OCI-LY7 (cell line): ENCODE results near the gene ADAM12. TPM values are rescaled to one million over a fixed set of nuclear protein-coding genes. Genes with fewer than 3 reads are reported as not detected.

Experiments used
- BruUV-seq: library from RNA; stranded (reverse); fragments of 400-500 nt; replicated peaks from 2 replicates; lab custom pipeline; 2021; lab: Mats Ljungman, UMichigan
- CTCF ChIA-PET: fragments of 300-600 bp; sonication (Branson Sonifier 250); formaldehyde crosslinking; loops from one replicate; lab custom pipeline; 2022; ENCODE audit warnings: antibody characterized with exemption; ENCODE audit not compliant: unreplicated experiment; lab: Charles Lee
- POLR2A ChIA-PET: fragments of 300-600 bp; sonication (Branson Sonifier 250); formaldehyde crosslinking; loops from one replicate; lab custom pipeline; 2022; ENCODE audit warnings: antibody characterized with exemption; lab: Charles Lee
- DNase-seq: peaks from one replicate; pipeline ENCODE4 v3.0.0-alpha.2; 2015; ENCODE audit warnings: low spot score
- H2AFZ ChIP-seq: fragments of 200-600 bp; sonication (generic), shearing (Covaris generic); 2 replicates; pipeline ENCODE4 v1.6.1; 2014; ENCODE audit warnings: mild to moderate bottlenecking, antibody characterized with exemption, low read length, moderate library complexity
- H3K27ac ChIP-seq: fragments of 200-600 bp; sonication (generic); 2 replicates; pipeline ENCODE4 v1.5.1; 2014; ENCODE audit warnings: mixed run types, low read depth, mild to moderate bottlenecking, moderate library complexity, low read length, inconsistent platforms; ENCODE audit not compliant: poor library complexity, severe bottlenecking
- H3K36me3 ChIP-seq: fragments of 200-600 bp; sonication (generic); 2 replicates; pipeline ENCODE4 v1.6.1; 2014; ENCODE audit warnings: mild to moderate bottlenecking, antibody characterized with exemption, low read length, moderate library complexity, mixed read lengths; ENCODE audit not compliant: insufficient read depth
- H3K4me1 ChIP-seq: fragments of 200-600 bp; sonication (generic); 2 replicates; pipeline ENCODE4 v1.5.1; 2014; ENCODE audit warnings: mild to moderate bottlenecking, low read length; ENCODE audit not compliant: insufficient read depth, poor library complexity, severe bottlenecking
- H3K4me2 ChIP-seq: fragments of 200-600 bp; sonication (generic); 2 replicates; pipeline ENCODE4 v1.6.1; 2014; ENCODE audit warnings: mild to moderate bottlenecking, low read length
- H3K4me3 ChIP-seq: fragments of 200-600 bp; sonication (generic); 2 replicates; pipeline ENCODE4 v1.5.1; 2014; ENCODE audit warnings: mild to moderate bottlenecking, low read depth, low read length; ENCODE audit not compliant: poor library complexity, severe bottlenecking
- H3K79me2 ChIP-seq: fragments of 200-600 bp; sonication (generic); 2 replicates; pipeline ENCODE4 v1.6.1; 2016; ENCODE audit warnings: low read depth, mild to moderate bottlenecking, low read length, moderate library complexity, mixed read lengths; ENCODE audit not compliant: insufficient read depth
- H3K9me2 ChIP-seq: fragments of 200-600 bp; sonication (generic); 2 replicates; pipeline ENCODE4 v1.6.1; 2016; ENCODE audit warnings: mild to moderate bottlenecking, low read length, mixed read lengths; ENCODE audit not compliant: insufficient read depth
- H3K9me3 ChIP-seq: fragments of 200-600 bp; sonication (generic); 2 replicates; pipeline ENCODE4 v1.6.1; 2014; ENCODE audit warnings: mild to moderate bottlenecking, mixed run types, low read length, mixed read lengths
- H4K20me1 ChIP-seq: fragments of 200-600 bp; sonication (generic); 2 replicates; pipeline ENCODE4 v1.6.1; 2014; ENCODE audit warnings: mild to moderate bottlenecking, antibody characterized with exemption, low read length, moderate library complexity, mixed read lengths; ENCODE audit not compliant: insufficient read depth
- EZH2phosphoT487 ChIP-seq: fragments of 200-600 bp; sonication (generic); IDR thresholded peaks from 2 replicates; pipeline ENCODE4 v1.6.1; 2018; ENCODE audit warnings: low read depth, borderline replicate concordance, mild to moderate bottlenecking, mixed run types, antibody characterized with exemption, low read length, moderate library complexity, mixed read lengths
- intact Hi-C: fragments of 100-400 bp; cut with micrococcal nuclease; formaldehyde crosslinking; loops from one replicate; pipeline ENCODE4 v1.10.0; 2022; ENCODE audit not compliant: unreplicated experiment
- total RNA-seq, 2 experiments: library from RNA; depleted of rRNA in 1 of 2; stranded (reverse); fragments of >200 nt in 1 of 2; shearing (Covaris generic) in 1 of 2; gene quantifications; 2 replicates each; pipeline ENCODE4 v1.2.3, GENCODE V29; 2014 to 2022
- TF ChIP-seq, protein P1 (sequence below): fragments of 200-600 bp; sonication (generic); conservative IDR thresholded peaks from 2 replicates; pipeline ENCODE4 v1.5.1; 2014; ENCODE audit warnings: mild to moderate bottlenecking, antibody characterized with exemption, low read length, moderate library complexity, mixed read lengths

Gene ADAM12
- total RNA-seq, 2 experiments from 2014 or later, result 0.06 TPM; not detected in 1

- ChIA-PET CTCF (no interaction called here), POLR2A (no interaction called here)
- DNase-seq, result no peak
- Histone ChIP-seq H3K4me2 (no peak overlapping the region), H3K36me3 (no peaks in the 10 kb centered on the region), H3K9me3 (no peaks in the 10 kb centered on the region), H3K9me2 (no peaks in the 10 kb centered on the region), H3K4me3 (no peak overlapping the region), H3K27ac (no peak overlapping the region), H2AFZ (no peak overlapping the region), H3K79me2 (no peaks in the 10 kb centered on the region), H3K4me1 (no peaks in the 10 kb centered on the region), H4K20me1 (no peaks in the 10 kb centered on the region)
- intact Hi-C loops, result no loop called here
- TF ChIP-seq EZH2phosphoT487, result no peak
- TF ChIP-seq, protein P1, sequence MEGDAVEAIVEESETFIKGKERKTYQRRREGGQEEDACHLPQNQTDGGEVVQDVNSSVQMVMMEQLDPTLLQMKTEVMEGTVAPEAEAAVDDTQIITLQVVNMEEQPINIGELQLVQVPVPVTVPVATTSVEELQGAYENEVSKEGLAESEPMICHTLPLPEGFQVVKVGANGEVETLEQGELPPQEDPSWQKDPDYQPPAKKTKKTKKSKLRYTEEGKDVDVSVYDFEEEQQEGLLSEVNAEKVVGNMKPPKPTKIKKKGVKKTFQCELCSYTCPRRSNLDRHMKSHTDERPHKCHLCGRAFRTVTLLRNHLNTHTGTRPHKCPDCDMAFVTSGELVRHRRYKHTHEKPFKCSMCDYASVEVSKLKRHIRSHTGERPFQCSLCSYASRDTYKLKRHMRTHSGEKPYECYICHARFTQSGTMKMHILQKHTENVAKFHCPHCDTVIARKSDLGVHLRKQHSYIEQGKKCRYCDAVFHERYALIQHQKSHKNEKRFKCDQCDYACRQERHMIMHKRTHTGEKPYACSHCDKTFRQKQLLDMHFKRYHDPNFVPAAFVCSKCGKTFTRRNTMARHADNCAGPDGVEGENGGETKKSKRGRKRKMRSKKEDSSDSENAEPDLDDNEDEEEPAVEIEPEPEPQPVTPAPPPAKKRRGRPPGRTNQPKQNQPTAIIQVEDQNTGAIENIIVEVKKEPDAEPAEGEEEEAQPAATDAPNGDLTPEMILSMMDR, result no peak
- BruUV-seq, result no TSS peak
These were observed 182.6 kb downstream of the ADAM12 start for GRCh38 chr10:126205486-126206205.

GRCh38 chr10:126204320-126204719, 184.0 kb downstream of the ADAM12 start:
- Histone ChIP-seq H2AFZ (no peak overlapping the region), H3K27ac (no peak overlapping the region), H3K4me3 (no peak overlapping the region), H3K4me2 (no peak overlapping the region), H3K4me1 (no peaks in the 10 kb centered on the region), H3K9me3 (no peaks in the 10 kb centered on the region), H3K79me2 (no peaks in the 10 kb centered on the region), H3K9me2 (no peaks in the 10 kb centered on the region), H4K20me1 (no peaks in the 10 kb centered on the region), H3K36me3 (no peaks in the 10 kb centered on the region)
- TF ChIP-seq, protein P1, result no peak
- TF ChIP-seq EZH2phosphoT487, result no peak
- no peak for DNase-seq
- intact Hi-C loops, result no loop called here
- ChIA-PET CTCF (no interaction called here), POLR2A (no interaction called here)
- BruUV-seq, result no TSS peak

- Histone ChIP-seq H4K20me1 (no peaks in the 10 kb centered on the region), H3K9me2 (no peaks in the 10 kb centered on the region), H3K9me3 (no peaks in the 10 kb centered on the region), H3K4me2 (no peak overlapping the region), H3K4me1 (no peaks in the 10 kb centered on the region), H3K36me3 (no peaks in the 10 kb centered on the region), H2AFZ (no peak overlapping the region), H3K4me3 (no peak overlapping the region), H3K79me2 (no peaks in the 10 kb centered on the region), H3K27ac (no peak overlapping the region)
- DNase-seq, result no peak
- ChIA-PET POLR2A (no interaction called here), CTCF (no interaction called here)
- intact Hi-C loops, result no loop called here
- TF ChIP-seq, protein P1, result no peak
- no peak for TF ChIP-seq EZH2phosphoT487
- BruUV-seq, result no TSS peak
These were observed 184.5 kb downstream of the ADAM12 start for GRCh38 chr10:126203746-126204145.
